ENCODE results near the gene ATP1B4. TPM values are rescaled to one million over a fixed set of nuclear protein-coding genes. Genes with fewer than 3 reads are reported as not detected.

Gene ATP1B4
- polyA plus RNA-seq, 3 donors = 0.01 TPM; not detected in 2

DNA sequence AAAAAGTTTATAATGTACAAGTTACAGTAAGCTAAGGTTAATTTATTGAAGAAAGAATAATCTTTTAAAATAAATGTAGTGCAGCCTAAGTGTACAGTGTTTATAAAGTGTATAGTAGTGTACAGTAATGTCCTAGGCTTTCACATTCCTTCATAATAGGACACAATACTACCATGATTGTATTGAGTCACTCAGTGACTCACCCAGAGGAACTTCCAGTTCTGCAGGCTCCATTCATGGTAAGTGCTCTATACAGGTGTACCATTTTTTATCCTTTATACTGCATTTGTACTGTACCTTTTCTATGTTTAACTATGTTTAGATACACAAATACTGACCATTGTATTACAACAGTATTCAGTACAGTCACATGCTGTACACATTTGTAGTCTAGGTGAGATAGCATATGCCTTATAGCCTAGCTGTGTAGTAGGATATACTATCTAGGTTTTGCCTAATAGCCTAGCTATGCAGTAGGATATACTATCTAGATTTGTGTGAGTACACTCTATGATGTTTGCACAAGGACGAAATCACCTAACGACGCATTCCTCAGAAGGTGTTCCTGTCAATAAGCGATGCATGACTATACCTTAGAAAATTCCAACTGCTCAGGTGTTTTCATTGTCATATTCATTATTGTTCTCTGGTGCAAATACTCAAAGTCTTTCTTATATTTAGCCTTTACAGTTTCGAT lies 45.2 kb upstream of the ATP1B4 start:
- intact Hi-C loops (cut with micrococcal nuclease) = no loop called here
- no peaks in the 10 kb centered on the region for H3K4me1 Mint-ChIP-seq
- H3K4me2 ChIP-seq (replicated peaks; ENCODE audit: extremely low read depth, low read length, poor library complexity, severe bottlenecking) = no peak overlapping the region

DNA sequence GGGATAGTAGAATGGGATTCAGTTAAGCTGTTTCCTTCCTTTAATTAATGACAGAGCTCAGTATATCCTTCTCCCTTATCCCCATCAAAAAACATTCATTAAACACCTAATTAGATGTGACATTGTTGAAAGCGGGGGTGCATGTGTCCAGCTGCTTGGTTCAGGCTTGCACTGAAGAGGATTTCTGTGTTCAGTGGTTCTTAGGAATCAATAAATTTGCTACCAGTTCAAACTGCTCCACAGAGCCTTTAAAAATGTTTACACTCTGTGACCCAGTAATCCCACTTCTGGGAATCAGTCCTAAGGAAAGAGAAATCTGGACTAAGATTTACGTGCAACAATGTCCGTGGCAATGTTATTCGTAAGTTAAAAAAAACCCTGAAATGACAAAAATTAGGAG lies 43.5 kb upstream of the ATP1B4 start:
- H3K4me1 Mint-ChIP-seq = no peaks in the 10 kb centered on the region
- no peak overlapping the region for H3K4me2 ChIP-seq (replicated peaks; ENCODE audit: extremely low read depth, low read length, poor library complexity, severe bottlenecking)
- intact Hi-C loops (cut with micrococcal nuclease) = no loop called here
- no peaks in the 10 kb centered on the region for H3K36me3 ChIP-seq (replicated peaks in 1 of 2; ENCODE audit: control insufficient read depth in 1 of 2, insufficient read depth in 2 of 2, low read length in 2 of 2)
- peaks cover 5 to 17% of the 10 kb centered on the region in 2 donors for H3K27me3 ChIP-seq (ENCODE audit: control insufficient read depth in 2 of 2, insufficient read depth in 2 of 2, low read length in 2 of 2)
- no peaks in the 10 kb centered on the region for H3K9me3 ChIP-seq (replicated peaks in 1 of 2; ENCODE audit: control insufficient read depth in 1 of 2, insufficient read depth in 1 of 2, low read length in 2 of 2)
- H3K9me3 Mint-ChIP-seq = no peaks in the 10 kb centered on the region
- H3K79me2 ChIP-seq (ENCODE audit: insufficient read depth, low read length) = no peaks in the 10 kb centered on the region
- no peak for TF ChIP-seq CTCF (IDR thresholded peaks at IDR 0.05)
- no peak overlapping the region for H2AFZ ChIP-seq (ENCODE audit: insufficient read depth, low read depth, low read length, poor library complexity, severe bottlenecking)
- H3K36me3 Mint-ChIP-seq = no peaks in the 10 kb centered on the region
- H3K27me3 Mint-ChIP-seq (ENCODE audit: low read depth in 3 of 3) = peaks cover 7 to 11% (median 9%) of the 10 kb centered on the region in 3 donors
- H3K9ac ChIP-seq (ENCODE audit: insufficient read depth, low read length, poor library complexity, severe bottlenecking) = no peak overlapping the region
- no peaks in the 10 kb centered on the region for H3K4me1 ChIP-seq (ENCODE audit: control insufficient read depth in 1 of 2, insufficient read depth in 2 of 2, low read length in 2 of 2)
- H3K27ac ChIP-seq (ENCODE audit: low read depth in 1 of 2, low read length in 2 of 2) = no peak overlapping the region
- no peak for DNase-seq
- WGBS (ENCODE audit: insufficient coverage) = no CpG with 5 or more reads among the region's 4 CpGs
- H3K4me3 ChIP-seq (replicated peaks in 1 of 3; ENCODE audit: low read depth in 2 of 3, low read length in 3 of 3) = no peak overlapping the region
- no peak overlapping the region for H3K27ac Mint-ChIP-seq
- no peak overlapping the region for H3K4me3 Mint-ChIP-seq
- H4K20me1 ChIP-seq (ENCODE audit: insufficient read depth, low read length) = no peaks in the 10 kb centered on the region

More for the DNA sequence above, 45.2 kb upstream of the ATP1B4 start:
- Histone ChIP-seq H4K20me1 (ENCODE audit: insufficient read depth, low read length) (no peaks in the 10 kb centered on the region), H3K36me3 (replicated peaks in 1 of 2; ENCODE audit: control insufficient read depth in 1 of 2, insufficient read depth in 2 of 2, low read length in 2 of 2) (no peaks in the 10 kb centered on the region), H3K9me3 (replicated peaks in 1 of 2; ENCODE audit: control insufficient read depth in 1 of 2, insufficient read depth in 1 of 2, low read length in 2 of 2) (no peaks in the 10 kb centered on the region), H3K4me3 (replicated peaks in 1 of 3; ENCODE audit: low read depth in 2 of 3, low read length in 3 of 3) (no peak overlapping the region), H3K4me1 (ENCODE audit: control insufficient read depth in 1 of 2, insufficient read depth in 2 of 2, low read length in 2 of 2) (no peaks in the 10 kb centered on the region), H2AFZ (ENCODE audit: insufficient read depth, low read depth, low read length, poor library complexity, severe bottlenecking) (no peak overlapping the region), H3K27ac (ENCODE audit: low read depth in 1 of 2, low read length in 2 of 2) (no peak overlapping the region), H3K79me2 (ENCODE audit: insufficient read depth, low read length) (no peaks in the 10 kb centered on the region), H3K9ac (ENCODE audit: insufficient read depth, low read length, poor library complexity, severe bottlenecking) (no peak overlapping the region), H3K27me3 (ENCODE audit: control insufficient read depth in 2 of 2, insufficient read depth in 2 of 2, low read length in 2 of 2) (peaks cover 21 to 30% of the 10 kb centered on the region in 2 donors)
- Mint-ChIP-seq H3K27ac (no peak overlapping the region), H3K36me3 (no peaks in the 10 kb centered on the region), H3K9me3 (no peaks in the 10 kb centered on the region), H3K27me3 (ENCODE audit: low read depth in 3 of 3) (peaks cover 11 to 25% (median 20%) of the 10 kb centered on the region in 3 donors), H3K4me3 (no peak overlapping the region)
- TF ChIP-seq CTCF (IDR thresholded peaks at IDR 0.05) = no peak
- DNase-seq = peak in 2 of 3 donors; percentile 7 to 56
- 95% methylated on average over 4 of the region's 5 CpGs for WGBS (ENCODE audit: insufficient coverage)
